Measurements from ENCODE around the gene UBR3.
"Not testable (repeated sequence)": the region's sequence is repeated elsewhere in the genome, so short reads cannot be mapped to it uniquely, and the experiment has no call there.

UBR3 gene

GRCh38 chr2:170119326-170119725 is 292.1 kb downstream of the UBR3 start:
- H3K27ac ChIP-seq (ENCODE audit: low read depth, low read length); H3K4me1 ChIP-seq (ENCODE audit: insufficient read depth, low read length); H3K4me3 ChIP-seq (ENCODE audit: low read length); H3K9ac ChIP-seq (ENCODE audit: low read depth, low read length); H3K36me3 ChIP-seq (ENCODE audit: insufficient read depth, low read length); H3K27me3 ChIP-seq (ENCODE audit: insufficient read depth, low read length): not testable (repeated sequence)
- peaks cover 28% of the 10 kb centered on the region for H3K9me3 ChIP-seq (ENCODE audit: insufficient read depth, low read depth, low read length)
- WGBS = 92% methylated on average over 4 of the region's 4 CpGs

- H3K27ac ChIP-seq (ENCODE audit: low read depth, low read length) = no peak overlapping the region
- no peaks in the 10 kb centered on the region for H3K36me3 ChIP-seq (ENCODE audit: insufficient read depth, low read length)
- peaks cover 20% of the 10 kb centered on the region; the same call in 1 of the 2 replicates for H3K9me3 ChIP-seq (ENCODE audit: insufficient read depth, low read depth, low read length)
- H3K9ac ChIP-seq (ENCODE audit: low read depth, low read length) = no peak overlapping the region
- H3K4me3 ChIP-seq (ENCODE audit: low read length) = no peak overlapping the region
- peaks cover 7% of the 10 kb centered on the region for H3K4me1 ChIP-seq (ENCODE audit: insufficient read depth, low read length)
- H3K27me3 ChIP-seq (ENCODE audit: insufficient read depth, low read length) = no peaks in the 10 kb centered on the region
- 96% methylated on average over 1 of the region's 1 CpG for WGBS
These were observed 294.4 kb downstream of the UBR3 start for GRCh38 chr2:170121689-170122088.

- Histone ChIP-seq H3K27me3 (ENCODE audit: insufficient read depth, low read length) (no peaks in the 10 kb centered on the region), H3K27ac (ENCODE audit: low read depth, low read length) (no peak overlapping the region), H3K4me1 (ENCODE audit: insufficient read depth, low read length) (peaks cover 7% of the 10 kb centered on the region), H3K36me3 (ENCODE audit: insufficient read depth, low read length) (no peaks in the 10 kb centered on the region), H3K4me3 (ENCODE audit: low read length) (no peak overlapping the region), H3K9ac (ENCODE audit: low read depth, low read length) (no peak overlapping the region), H3K9me3 (ENCODE audit: insufficient read depth, low read depth, low read length) (peaks cover 17% of the 10 kb centered on the region; the same call in 1 of the 2 replicates)
These were observed 295.8 kb downstream of the UBR3 start for GRCh38 chr2:170122883-170123547.

GRCh38 chr2:170123593-170123992 is 296.3 kb downstream of the UBR3 start:
- Histone ChIP-seq H3K36me3 (ENCODE audit: insufficient read depth, low read length) (no peaks in the 10 kb centered on the region), H3K9me3 (ENCODE audit: insufficient read depth, low read depth, low read length) (peaks cover 17% of the 10 kb centered on the region; the same call in 1 of the 2 replicates), H3K27ac (ENCODE audit: low read depth, low read length) (no peak overlapping the region), H3K9ac (ENCODE audit: low read depth, low read length) (no peak overlapping the region), H3K4me1 (ENCODE audit: insufficient read depth, low read length) (peaks cover 7% of the 10 kb centered on the region), H3K4me3 (ENCODE audit: low read length) (no peak overlapping the region), H3K27me3 (ENCODE audit: insufficient read depth, low read length) (no peaks in the 10 kb centered on the region)
- WGBS = 70% methylated on average over 2 of the region's 2 CpGs

GRCh38 chr2:170126138-170126728 is 299.0 kb downstream of the UBR3 start:
- H3K9ac ChIP-seq (ENCODE audit: low read depth, low read length); H3K36me3 ChIP-seq (ENCODE audit: insufficient read depth, low read length); H3K4me3 ChIP-seq (ENCODE audit: low read length); H3K4me1 ChIP-seq (ENCODE audit: insufficient read depth, low read length); H3K9me3 ChIP-seq (ENCODE audit: insufficient read depth, low read depth, low read length); H3K27ac ChIP-seq (ENCODE audit: low read depth, low read length); H3K27me3 ChIP-seq (ENCODE audit: insufficient read depth, low read length): not testable (repeated sequence)
- 91% methylated on average over 8 of the region's 8 CpGs for WGBS

Data from HUES64 (cell line).